AG08395 (cell line): ENCODE data around the gene TAOK2.
A peak's percentile ranks its signal among the peaks of the same experiment; 100 is the strongest.

Experiments
- DNase-seq: peaks from one replicate; pipeline ENCODE4 v3.0.0; 2012; ENCODE audit warnings: mixed read lengths, low spot score

TAOK2 gene

DNA sequence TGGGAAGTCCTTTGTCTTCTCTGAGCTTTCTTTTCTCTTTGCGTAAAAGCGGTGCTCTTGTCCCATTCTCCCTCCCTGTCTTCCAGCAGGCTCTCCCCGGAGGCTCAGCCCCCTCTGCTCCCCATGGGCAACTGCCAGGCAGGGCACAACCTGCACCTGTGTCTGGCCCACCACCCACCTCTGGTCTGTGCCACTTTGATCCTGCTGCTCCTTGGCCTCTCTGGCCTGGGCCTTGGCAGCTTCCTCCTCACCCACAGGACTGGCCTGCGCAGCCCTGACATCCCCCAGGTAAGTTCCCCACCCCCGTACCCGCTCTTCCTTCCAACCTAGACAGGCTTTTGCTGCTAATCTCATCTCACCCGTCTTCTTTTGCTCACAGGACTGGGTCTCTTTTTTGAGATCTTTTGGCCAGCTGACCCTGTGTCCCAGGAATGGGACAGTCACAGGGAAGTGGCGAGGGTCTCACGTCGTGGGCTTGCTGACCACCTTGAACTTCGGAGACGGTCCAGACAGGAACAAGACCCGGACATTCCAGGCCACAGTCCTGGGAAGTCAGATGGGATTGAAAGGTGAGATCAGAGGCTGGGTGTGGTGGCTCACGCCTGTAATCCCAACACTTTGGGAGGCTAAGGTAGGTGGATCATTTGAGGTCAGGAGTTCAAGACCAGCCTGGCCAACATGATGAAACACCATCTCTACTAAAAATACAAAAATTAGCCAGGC lies 10.5 kb upstream of the TAOK2 start:
- DNase-seq = no peak

DNA sequence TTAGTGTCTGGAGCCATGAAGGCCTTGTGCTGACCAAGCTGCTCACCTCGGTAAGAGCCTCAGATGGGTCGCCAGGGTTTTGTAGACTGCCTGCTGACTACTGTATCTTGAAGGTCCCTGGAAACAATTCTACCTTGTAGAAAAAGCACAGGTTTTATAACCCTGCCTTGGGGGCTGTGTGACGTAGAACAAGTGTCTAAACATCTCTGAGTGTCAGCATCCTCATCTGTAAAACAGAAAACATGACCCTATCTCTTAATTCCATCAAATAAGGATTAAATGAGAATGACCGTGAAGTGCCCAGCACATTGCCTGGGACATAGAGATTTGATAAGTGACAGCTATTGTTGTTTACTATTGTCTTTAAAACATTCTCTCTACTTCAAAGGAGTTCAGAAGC lies 5.5 kb upstream of the TAOK2 start:
- DNase-seq = no peak

DNA sequence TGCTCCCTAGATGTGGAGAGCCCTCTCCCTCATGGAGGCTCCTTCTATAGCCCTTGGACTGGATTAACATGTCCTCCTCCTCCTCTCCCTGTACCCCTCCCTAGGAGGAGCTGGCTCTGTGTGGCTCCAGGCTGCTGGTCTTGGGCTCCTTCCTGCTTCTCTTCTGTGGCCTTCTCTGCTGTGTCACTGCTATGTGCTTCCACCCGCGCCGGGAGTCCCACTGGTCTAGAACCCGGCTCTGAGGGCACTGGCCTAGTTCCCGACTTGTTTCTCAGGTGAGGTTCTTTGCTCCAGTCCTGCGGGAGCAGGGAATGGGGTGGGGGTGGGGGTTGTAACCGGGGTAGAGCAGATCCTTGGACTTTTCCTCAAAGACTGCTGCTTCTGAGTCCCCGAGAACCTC lies 2.4 kb upstream of the TAOK2 start:
- no peak for DNase-seq

DNA sequence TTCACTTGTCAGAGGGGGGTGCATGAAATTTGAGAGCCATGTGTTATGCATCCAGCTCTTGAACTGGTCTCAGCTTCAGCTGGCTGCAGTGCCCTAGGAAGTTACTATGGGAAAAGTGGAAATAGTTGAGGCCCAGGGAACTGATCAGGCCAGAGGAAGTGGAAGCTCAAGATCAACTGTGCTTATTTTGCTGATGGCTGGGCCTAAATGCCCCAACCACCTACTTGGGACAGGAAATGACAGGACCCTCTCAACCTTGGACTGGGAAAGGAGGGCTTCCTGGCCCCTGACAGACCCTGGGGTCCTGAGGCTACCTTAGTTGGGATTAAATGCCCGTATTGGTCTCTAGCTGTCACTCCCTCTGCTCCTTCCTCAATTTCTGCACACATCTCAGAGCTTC lies 1.2 kb upstream of the TAOK2 start:
- DNase-seq = no peak

DNA sequence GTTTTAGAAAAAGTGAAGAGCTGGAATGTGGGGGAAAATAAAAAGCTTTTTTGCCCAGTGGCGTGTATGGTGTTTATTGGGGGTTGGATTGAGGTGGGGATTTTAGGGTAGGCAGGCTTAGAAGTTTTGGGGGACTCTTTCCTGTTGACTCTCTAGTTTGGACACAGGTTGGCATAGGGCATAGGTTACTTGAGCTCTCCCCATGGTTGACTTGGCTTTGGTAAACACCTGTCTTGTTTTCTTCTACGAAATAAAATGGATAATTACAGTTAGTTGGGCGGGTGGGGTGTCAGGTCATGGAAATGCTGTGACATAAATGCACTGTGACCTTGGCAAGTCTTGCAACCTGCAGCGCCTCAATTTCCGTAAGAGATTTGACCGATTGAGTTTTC lies 680 bp upstream of the TAOK2 start:
- no peak for DNase-seq

DNA sequence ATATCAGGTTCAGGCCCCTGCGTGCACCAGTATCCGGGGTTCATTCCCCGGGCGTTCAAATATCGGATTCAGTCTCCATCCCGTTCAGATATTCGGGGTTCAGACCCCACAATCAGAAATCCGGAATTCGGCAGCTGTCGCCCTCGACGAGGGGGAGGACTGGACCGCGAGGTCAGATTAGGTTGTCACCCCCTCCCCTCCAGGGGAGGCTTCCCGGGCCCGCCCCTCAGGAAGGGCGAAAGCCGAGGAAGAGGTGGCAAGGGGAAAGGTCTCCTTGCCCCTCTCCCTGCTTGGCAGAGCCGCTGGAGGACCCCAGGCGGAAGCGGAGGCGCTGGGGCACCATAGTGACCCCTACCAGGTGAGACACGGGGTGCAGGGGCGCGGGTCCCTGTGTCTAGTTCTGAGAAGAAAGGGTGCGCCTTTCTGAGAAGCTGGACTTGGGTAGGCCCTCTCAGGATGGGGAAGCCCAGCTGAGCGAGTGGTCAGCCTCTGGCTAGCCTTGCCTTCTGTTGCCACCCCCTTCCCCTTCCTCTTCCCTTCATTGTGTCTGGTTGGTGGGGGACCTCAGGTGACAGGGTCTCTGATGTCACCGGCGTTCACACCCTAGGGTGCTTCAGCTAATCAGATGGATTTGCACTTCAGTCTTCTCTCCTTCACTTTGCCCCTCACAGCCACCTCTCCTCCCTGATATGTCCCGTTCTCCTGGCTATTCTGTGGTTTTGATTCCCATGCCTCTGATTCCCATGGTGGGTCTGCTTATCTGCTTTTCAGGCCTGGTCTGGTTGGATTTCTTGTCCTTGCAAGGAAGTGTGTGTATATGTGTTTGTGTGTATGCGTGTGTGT lies 844 bp downstream of the TAOK2 start:
- peak; percentile 22 for DNase-seq

DNA sequence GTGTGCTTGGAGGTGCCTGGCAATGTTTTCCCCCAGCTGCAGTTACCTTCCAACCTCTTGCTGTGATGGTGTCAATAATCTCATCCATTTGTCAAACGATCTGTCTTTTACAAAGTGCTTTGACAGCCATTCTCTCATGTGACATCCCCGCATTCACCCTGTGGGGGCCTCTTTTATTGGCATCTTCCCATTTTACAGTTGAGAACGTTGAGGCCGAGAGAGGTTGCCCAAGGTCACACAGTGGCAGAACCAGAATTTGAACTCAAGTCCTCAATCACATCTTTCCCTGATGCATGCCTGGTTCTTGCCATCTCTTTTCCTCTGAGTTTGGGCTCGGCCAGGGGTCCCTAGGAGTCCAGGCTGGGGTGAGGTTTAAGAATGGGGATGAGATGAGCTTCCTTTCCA lies 1.5 kb downstream of the TAOK2 start:
- no peak for DNase-seq

DNA sequence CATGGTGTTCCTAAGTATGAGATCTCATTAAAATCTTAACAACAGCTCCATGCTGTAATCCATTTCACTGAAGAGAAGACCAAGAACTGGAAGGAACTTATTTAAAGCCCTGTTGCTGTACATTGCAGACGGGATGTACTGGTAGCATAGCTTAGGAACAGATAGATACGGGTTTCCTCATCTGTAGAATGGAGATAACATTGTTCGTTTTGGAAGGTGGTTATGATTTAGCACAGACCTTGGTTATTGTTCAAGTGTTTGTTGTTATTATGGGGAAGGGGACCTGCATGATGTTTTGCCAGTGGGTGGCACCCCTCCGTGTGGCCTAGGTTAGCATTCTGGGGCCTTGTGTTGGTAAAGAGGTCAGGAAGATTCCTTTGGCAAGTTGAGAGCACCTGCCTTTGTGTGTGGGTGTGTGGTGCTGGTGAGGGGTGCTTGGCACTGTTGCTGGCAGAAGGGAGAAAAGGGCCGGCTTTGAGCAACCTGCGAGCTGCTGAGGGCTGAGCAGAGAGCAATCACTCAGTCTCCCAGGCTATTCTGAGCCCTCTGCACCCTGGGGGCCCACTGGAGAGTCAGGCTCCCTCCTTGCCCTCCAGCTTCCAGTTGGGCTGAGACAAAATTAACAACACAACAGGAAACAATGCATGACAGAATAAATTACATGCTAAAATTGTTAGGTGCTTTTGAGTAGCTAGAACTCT lies 2.3 kb downstream of the TAOK2 start:
- DNase-seq = no peak

DNA sequence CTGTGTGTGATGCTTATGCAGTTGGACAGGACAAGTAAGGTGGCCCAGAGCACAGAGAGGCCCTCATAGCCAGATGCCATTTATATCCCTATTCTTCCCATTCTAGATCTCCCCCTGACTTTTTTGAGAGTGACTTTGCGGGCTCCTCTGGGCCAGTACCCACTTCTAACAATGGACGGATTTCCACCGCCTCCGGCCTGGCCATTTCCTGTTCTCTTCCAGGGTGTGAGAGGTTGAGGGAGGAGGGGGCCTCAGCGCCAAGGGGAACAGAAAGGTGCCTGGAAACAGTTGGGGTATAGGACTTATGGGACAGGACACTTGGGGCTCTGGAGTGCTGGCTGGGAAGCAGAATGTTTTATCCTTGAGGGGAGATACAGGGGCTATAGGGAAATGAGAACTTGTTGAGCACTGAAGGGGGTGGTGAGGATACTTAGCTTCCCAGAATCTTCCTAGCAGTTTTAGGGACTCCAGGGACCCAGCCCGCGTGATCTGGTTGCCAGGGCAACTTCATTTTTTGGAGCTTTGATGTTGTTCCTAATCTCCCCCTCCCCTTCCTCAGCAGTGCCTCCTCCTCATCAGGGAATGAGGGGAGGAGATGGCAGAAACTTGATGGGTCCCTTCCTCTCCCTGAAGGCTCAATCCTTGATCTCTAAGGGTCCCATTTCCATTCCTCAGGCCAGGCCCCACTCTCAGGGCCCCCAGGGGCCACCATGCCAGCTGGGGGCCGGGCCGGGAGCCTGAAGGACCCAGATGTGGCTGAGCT lies 3.6 kb downstream of the TAOK2 start:
- no peak for DNase-seq

DNA sequence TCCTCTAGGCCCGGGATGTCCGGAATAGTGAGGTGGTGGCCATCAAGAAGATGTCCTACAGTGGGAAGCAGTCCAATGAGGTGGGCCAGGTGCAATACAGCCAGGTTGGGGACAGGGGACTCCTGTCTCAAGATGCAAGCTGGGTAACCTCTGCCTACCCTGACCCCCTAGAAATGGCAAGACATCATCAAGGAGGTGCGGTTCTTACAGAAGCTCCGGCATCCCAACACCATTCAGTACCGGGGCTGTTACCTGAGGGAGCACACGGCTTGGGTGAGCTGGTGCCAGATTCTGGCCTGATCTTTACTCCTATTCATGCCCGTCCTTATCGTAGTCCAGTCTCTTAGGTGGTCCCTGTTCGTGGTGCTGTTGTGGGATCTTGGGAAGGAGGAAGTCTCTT lies 4.4 kb downstream of the TAOK2 start:
- DNase-seq = no peak

DNA sequence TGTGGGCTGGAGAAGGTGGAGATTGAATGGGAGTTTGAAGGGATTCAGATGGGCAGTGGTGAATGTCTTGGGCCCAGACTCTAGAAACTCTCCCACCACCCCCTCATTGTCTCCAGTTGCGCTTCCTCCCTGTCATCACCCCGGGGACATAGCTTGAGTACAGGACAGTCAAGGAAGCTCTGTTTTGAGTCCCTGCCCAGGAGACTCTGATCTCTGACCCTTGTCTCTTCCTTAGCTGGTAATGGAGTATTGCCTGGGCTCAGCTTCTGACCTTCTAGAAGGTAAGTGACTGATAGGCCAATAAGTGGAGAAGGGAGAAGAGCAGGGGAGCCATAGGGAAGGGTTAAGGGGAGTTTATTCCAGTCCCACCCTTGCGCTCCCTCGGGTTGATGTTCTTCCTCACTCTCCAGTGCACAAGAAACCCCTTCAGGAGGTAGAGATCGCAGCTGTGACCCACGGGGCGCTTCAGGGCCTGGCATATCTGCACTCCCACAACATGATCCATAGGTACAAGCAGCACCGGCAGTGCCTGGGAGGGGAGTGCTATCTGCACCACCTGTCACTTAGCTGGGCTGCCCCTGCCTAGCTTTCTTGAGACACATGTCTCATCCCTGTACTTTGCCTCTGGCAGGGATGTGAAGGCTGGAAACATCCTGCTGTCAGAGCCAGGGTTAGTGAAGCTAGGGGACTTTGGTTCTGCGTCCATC lies 5.0 kb downstream of the TAOK2 start:
- no peak for DNase-seq

DNA sequence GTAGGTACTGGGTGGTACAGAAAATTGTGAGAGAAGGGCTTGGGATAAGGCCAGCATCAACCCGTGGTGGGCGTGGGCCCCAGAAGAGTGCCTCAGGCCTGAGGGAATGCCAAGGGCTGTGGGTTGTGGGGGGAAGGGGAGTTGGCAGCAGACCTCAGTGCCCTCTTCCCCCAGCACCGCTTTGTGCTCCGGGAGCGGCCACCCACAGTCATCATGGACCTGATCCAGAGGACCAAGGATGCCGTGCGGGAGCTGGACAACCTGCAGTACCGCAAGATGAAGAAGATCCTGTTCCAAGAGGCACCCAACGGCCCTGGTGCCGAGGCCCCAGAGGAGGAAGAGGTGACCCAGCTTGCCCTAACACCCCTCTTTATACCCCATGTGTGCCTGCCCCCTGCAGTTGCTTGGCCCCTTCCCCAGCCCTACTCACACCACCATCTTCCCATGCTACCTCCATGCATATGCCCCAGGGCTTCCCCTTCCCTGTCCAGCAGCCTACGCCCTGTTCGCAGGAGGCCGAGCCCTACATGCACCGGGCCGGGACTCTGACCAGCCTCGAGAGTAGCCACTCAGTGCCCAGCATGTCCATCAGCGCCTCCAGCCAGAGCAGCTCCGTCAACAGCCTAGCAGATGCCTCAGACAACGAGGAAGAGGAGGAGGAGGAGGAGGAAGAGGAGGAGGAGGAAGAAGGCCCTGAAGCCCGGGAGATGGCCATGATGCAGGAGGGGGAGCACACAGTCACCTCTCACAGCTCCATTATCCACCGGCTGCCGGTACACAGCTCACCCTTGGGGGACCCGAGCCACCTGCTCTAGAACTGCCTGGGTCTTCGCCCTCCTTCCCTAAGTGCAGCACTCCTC lies 9.1 kb downstream of the TAOK2 start:
- no peak for DNase-seq

DNA sequence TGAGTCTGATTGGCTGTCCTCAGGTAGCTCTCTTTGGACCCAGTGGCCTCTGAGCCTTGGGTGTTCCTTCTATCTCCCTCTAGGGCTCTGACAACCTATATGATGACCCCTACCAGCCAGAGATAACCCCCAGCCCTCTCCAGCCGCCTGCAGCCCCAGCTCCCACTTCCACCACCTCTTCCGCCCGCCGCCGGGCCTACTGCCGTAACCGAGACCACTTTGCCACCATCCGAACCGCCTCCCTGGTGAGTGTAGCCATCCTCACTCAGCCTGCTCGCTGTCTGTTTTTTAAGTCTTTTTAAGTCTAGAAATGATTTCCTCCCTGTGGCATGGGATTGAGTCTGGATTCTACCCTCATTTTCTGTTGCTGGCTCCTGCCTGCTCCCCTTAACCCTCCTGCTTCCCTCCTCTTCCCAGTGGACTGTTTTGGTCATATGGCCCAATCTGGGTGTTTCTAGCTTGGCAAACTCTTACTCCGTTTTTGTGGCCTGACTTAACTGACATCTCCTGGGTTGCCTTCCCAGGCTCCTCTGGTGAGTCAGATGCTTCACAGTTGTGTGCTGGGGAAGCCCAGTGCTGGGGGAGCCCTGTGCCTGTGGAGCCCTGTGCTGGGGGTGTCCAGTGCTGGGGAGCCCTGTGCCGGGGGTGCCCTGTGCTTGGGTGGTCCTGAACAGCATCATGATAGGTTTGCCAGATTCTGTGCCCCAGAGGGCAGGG lies 9.9 kb downstream of the TAOK2 start:
- DNase-seq = no peak

DNA sequence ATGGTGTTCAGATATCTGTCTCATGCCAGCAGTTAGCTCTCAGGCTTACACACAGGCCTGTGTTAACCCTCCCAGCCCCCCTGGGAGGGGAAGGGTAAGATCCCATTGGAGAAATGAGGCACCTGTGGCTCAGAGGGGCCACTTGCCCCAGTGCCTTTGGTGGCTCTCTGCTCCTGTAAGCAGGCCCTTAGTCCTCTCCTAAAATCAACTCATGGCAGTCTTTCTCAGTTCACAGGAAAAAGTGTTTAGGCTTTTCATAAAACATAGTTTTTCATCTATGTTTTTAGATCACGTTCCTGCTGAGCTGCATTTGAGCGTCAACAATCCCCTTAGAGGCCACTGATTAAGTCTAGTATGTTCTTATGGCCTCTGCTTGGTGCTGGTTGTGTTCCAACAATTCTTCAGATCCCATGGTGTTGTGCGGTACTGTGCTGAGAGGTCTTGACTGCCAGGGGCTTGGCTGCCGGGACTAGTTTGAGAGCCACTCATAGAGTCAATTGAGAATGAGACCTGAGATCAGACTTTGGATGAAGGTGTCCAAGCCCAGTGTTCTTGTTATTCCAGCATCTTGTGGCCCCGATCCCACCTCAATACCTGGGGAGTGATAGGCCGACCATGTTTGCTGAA lies 10.6 kb downstream of the TAOK2 start:
- DNase-seq = no peak

DNA sequence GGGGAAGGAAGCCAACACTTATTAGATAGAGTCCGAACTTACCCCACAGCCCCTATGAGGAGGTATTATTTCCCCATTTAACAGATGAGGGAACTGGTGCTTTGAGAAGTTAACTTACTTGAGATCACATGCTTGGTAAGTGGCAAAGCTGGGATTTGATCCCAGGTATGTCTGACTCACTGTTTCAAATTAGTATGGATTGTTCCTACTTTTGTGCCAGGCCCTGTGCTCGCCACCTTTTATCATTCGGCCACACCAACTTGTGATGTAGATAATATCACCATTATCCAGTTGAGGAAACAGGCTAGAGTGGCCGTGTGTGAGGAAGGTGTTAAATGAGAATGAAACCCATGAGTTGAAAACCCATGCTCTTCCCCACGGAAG lies 11.1 kb downstream of the TAOK2 start:
- DNase-seq = no peak

DNA sequence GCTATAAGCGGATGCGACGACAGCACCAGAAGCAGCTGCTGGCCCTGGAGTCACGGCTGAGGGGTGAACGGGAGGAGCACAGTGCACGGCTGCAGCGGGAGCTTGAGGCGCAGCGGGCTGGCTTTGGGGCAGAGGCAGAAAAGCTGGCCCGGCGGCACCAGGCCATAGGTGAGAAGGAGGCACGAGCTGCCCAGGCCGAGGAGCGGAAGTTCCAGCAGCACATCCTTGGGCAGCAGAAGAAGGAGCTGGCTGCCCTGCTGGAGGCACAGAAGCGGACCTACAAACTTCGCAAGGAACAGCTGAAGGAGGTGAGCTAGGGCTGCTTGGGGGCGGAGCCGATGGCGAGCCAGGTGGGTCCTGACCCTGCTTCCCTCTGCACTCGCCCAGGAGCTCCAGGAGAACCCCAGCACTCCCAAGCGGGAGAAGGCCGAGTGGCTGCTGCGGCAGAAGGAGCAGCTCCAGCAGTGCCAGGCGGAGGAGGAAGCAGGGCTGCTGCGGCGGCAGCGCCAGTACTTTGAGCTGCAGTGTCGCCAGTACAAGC lies 11.7 kb downstream of the TAOK2 start:
- DNase-seq = no peak

DNA sequence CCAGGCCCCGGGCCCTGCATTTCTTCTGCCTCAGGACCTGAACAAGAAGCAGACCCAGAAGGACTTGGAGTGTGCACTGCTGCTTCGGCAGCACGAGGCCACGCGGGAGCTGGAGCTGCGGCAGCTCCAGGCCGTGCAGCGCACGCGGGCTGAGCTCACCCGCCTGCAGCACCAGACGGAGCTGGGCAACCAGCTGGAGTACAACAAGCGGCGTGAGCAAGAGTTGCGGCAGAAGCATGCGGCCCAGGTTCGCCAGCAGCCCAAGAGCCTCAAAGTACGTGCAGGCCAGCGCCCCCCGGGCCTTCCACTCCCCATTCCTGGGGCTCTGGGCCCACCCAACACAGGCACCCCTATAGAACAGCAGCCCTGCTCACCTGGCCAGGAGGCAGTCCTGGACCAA lies 12.6 kb downstream of the TAOK2 start:
- DNase-seq = no peak

DNA sequence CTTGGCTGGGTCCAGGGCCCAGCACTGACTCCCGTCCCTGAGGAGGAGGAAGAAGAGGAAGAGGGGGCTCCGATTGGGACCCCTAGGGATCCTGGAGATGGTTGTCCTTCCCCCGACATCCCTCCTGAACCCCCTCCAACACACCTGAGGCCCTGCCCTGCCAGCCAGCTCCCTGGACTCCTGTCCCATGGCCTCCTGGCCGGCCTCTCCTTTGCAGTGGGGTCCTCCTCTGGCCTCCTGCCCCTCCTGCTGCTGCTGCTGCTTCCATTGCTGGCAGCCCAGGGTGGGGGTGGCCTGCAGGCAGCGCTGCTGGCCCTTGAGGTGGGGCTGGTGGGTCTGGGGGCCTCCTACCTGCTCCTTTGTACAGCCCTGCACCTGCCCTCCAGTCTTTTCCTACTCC lies 13.3 kb downstream of the TAOK2 start:
- no peak for DNase-seq

DNA sequence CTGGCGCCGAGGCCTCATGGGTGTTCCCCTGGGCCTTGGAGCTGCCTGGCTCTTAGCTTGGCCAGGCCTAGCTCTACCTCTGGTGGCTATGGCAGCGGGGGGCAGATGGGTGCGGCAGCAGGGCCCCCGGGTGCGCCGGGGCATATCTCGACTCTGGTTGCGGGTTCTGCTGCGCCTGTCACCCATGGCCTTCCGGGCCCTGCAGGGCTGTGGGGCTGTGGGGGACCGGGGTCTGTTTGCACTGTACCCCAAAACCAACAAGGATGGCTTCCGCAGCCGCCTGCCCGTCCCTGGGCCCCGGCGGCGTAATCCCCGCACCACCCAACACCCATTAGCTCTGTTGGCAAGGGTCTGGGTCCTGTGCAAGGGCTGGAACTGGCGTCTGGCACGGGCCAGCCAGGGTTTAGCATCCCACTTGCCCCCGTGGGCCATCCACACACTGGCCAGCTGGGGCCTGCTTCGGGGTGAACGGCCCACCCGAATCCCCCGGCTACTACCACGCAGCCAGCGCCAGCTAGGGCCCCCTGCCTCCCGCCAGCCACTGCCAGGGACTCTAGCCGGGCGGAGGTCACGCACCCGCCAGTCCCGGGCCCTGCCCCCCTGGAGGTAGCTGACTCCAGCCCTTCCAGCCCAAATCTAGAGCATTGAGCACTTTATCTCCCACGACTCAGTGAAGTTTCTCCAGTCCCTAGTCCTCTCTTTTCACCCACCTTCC lies 13.9 kb downstream of the TAOK2 start:
- no peak for DNase-seq
